CD8-positive, alpha-beta memory T cell (primary cell): ENCODE results near the gene C10orf95. TPM values are rescaled to one million over a fixed set of nuclear protein-coding genes. Genes with fewer than 3 reads are reported as not detected.

ENCODE experiments used
- CTCF ChIA-PET: fragments of 350-600 bp; sonication (Branson Sonifier 250); formaldehyde crosslinking; loops from one replicate; lab custom pipeline; 2021; ENCODE audit warnings: antibody characterized with exemption; lab: Charles Lee
- POLR2A ChIA-PET: fragments of 350-600 bp; sonication (Branson Sonifier 250); formaldehyde crosslinking; loops from one replicate; lab custom pipeline; 2021; ENCODE audit warnings: antibody characterized with exemption; lab: Charles Lee
- DNase-seq, 5 donors: peaks; one replicate each; pipeline versions ENCODE4 v3.0.0 to v3.0.0-alpha.2; 2020 to 2022; ENCODE audit warnings: mixed read lengths in 1 of 5
- H3K27ac ChIP-seq: one replicate; pipeline ENCODE4 v1.7.0; 2013; ENCODE audit warnings: low read depth, mild to moderate bottlenecking, low read length, moderate library complexity
- H3K27me3 ChIP-seq: 2 replicates; pipeline ENCODE4 v1.7.0; 2013; ENCODE audit warnings: low read length, mild to moderate bottlenecking; ENCODE audit not compliant: insufficient read depth, poor library complexity, severe bottlenecking
- H3K36me3 ChIP-seq: 2 replicates; pipeline ENCODE4 v1.7.0; 2013; ENCODE audit warnings: mild to moderate bottlenecking, low read length, moderate library complexity; ENCODE audit not compliant: insufficient read depth
- H3K4me1 ChIP-seq: 2 replicates; pipeline ENCODE4 v1.7.0; 2013; ENCODE audit warnings: mild to moderate bottlenecking, low read length, moderate library complexity; ENCODE audit not compliant: insufficient read depth
- H3K4me3 ChIP-seq: 2 replicates; pipeline ENCODE4 v1.7.0; 2013; ENCODE audit warnings: mild to moderate bottlenecking, low read length
- H3K9me3 ChIP-seq: 2 replicates; pipeline ENCODE4 v1.7.0; 2013; ENCODE audit warnings: mild to moderate bottlenecking, low read length
- H3K27ac Mint-ChIP-seq, 8 donors: one replicate each; pipeline ENCODE4 v1.8.0; 2020 to 2021; ENCODE audit warnings: mixed read lengths in 8 of 8, mild to moderate bottlenecking in 6 of 8, inconsistent platforms in 3 of 8, moderate library complexity in 3 of 8
- H3K27me3 Mint-ChIP-seq, 2 donors: one replicate each; pipeline ENCODE4 v1.8.0; 2020 to 2021; ENCODE audit warnings: mixed read lengths in 2 of 2, mild to moderate bottlenecking in 1 of 2, moderate library complexity in 1 of 2
- H3K36me3 Mint-ChIP-seq, 3 donors: one replicate each; pipeline ENCODE4 v1.8.0; 2020 to 2021; ENCODE audit warnings: mixed read lengths in 3 of 3, inconsistent platforms in 1 of 3, mild to moderate bottlenecking in 1 of 3
- H3K4me1 Mint-ChIP-seq, 3 donors: one replicate each; pipeline ENCODE4 v1.8.0; 2020 to 2021; ENCODE audit warnings: mixed read lengths in 3 of 3, inconsistent platforms in 1 of 3, mild to moderate bottlenecking in 1 of 3
- H3K4me3 Mint-ChIP-seq, 7 donors: one replicate each; pipeline ENCODE4 v1.8.0; 2020 to 2021; ENCODE audit warnings: mixed read lengths in 7 of 7, mild to moderate bottlenecking in 6 of 7, moderate library complexity in 4 of 7, inconsistent platforms in 2 of 7
- H3K9me3 Mint-ChIP-seq, 5 donors: one replicate each; pipeline ENCODE4 v1.8.0; 2020 to 2022; ENCODE audit warnings: mixed read lengths in 5 of 5, mild to moderate bottlenecking in 3 of 5, moderate library complexity in 2 of 5, inconsistent platforms in 1 of 5
- polyA plus RNA-seq: library from polyadenylated mRNA; unstranded; fragments of 300-500 nt; fragmentation: Illumina TruSeq; gene quantifications from one replicate; pipeline ENCODE4 v1.2.3, GENCODE V29; 2021
- total RNA-seq, 2 experiments: library from RNA; stranded (reverse); gene quantifications; one replicate each; pipeline ENCODE4 v1.2.3, GENCODE V29; 2021

The C10orf95 gene
- total and polyA plus RNA-seq, 3 experiments from 2014 or later, result 0.57 to 0.70 (median 0.62) TPM

- POLR2A ChIA-PET, result interaction anchor here (0.6 to 1.4 kb wide), 6 partner anchors 13 to 319 kb away, joined by 3 to 6 read pairs (median 3); partner anchors contain the start of genes ACTR1A, C10orf95 and FBXL15
- Histone ChIP-seq H3K4me3 (no peak overlapping the region), H3K27ac (no peak overlapping the region), H3K9me3 (no peaks in the 10 kb centered on the region), H3K27me3 (no peaks in the 10 kb centered on the region), H3K4me1 (peaks cover 13% of the 10 kb centered on the region), H3K36me3 (no peaks in the 10 kb centered on the region)
- Mint-ChIP-seq H3K27me3 (no peaks in the 10 kb centered on the region), H3K36me3 (peaks cover 0 to 6% (median 2%) of the 10 kb centered on the region in 3 donors), H3K4me1 (peaks cover 13 to 18% (median 13%) of the 10 kb centered on the region in 3 donors), H3K4me3 (peak overlapping the region in 5 of 7 donors; percentile 5 to 73 (median 38)), H3K9me3 (no peaks in the 10 kb centered on the region), H3K27ac (peak overlapping the region; percentile 60 to 85 (median 66))
- CTCF ChIA-PET, result interaction anchor here (1.0 to 2.8 kb wide), 7 partner anchors 11 to 244 kb away, joined by 3 to 8 read pairs (median 3); partner anchors contain the start of gene C10orf95
- DNase-seq, result peak in 2 of 5 donors; percentile 43 to 57
Measured at GRCh38 chr10:102473445-102474331, 22.3 kb upstream of the C10orf95 start.

- Mint-ChIP-seq H3K27me3 (no peaks in the 10 kb centered on the region), H3K36me3 (peaks cover 0 to 10% (median 4%) of the 10 kb centered on the region in 3 donors), H3K4me1 (peaks cover 12 to 18% (median 13%) of the 10 kb centered on the region in 3 donors), H3K4me3 (no peak overlapping the region), H3K9me3 (no peaks in the 10 kb centered on the region), H3K27ac (no peak overlapping the region)
- no peaks in the 10 kb centered on the region for H3K9me3 ChIP-seq
- ChIA-PET POLR2A (no interaction called here), CTCF (interaction anchor here (1.1 to 2.8 kb wide), 3 partner anchors 71 to 80 kb away, joined by 3 to 12 read pairs (median 8); no protein-coding TSS in a partner anchor)
- H3K4me3 ChIP-seq, result no peak overlapping the region
- no peaks in the 10 kb centered on the region for H3K27me3 ChIP-seq
- peaks cover 12% of the 10 kb centered on the region for H3K4me1 ChIP-seq
- H3K36me3 ChIP-seq, result no peaks in the 10 kb centered on the region
- DNase-seq, result no peak
- no peak overlapping the region for H3K27ac ChIP-seq
Measured at GRCh38 chr10:102470579-102471546, 19.5 kb upstream of the C10orf95 start.

- Mint-ChIP-seq H3K4me3 (no peak overlapping the region), H3K4me1 (peaks cover 8 to 14% (median 9%) of the 10 kb centered on the region in 3 donors), H3K27me3 (no peaks in the 10 kb centered on the region), H3K27ac (peak overlapping the region in 1 of 8 donors; percentile 29), H3K36me3 (peaks cover 0 to 10% (median 4%) of the 10 kb centered on the region in 3 donors), H3K9me3 (no peaks in the 10 kb centered on the region)
- Histone ChIP-seq H3K4me1 (peaks cover 12% of the 10 kb centered on the region), H3K27me3 (no peaks in the 10 kb centered on the region), H3K36me3 (no peaks in the 10 kb centered on the region), H3K9me3 (no peaks in the 10 kb centered on the region), H3K27ac (no peak overlapping the region), H3K4me3 (no peak overlapping the region)
- POLR2A ChIA-PET, result no interaction called here
- CTCF ChIA-PET, result interaction anchor here (1.8 to 2.0 kb wide), 2 partner anchors 10 to 69 kb away, joined by 6 to 7 read pairs; no protein-coding TSS in a partner anchor
- no peak for DNase-seq
Measured at GRCh38 chr10:102468683-102469082, 17.3 kb upstream of the C10orf95 start.

GRCh38 chr10:102467971-102468438 is 16.7 kb upstream of the C10orf95 start:
- Mint-ChIP-seq H3K36me3 (peaks cover 0 to 10% (median 5%) of the 10 kb centered on the region in 3 donors), H3K9me3 (no peaks in the 10 kb centered on the region), H3K27ac (no peak overlapping the region), H3K27me3 (no peaks in the 10 kb centered on the region), H3K4me1 (peaks cover under 1 to 9% (median 3%) of the 10 kb centered on the region in 3 donors), H3K4me3 (no peak overlapping the region)
- Histone ChIP-seq H3K27me3 (no peaks in the 10 kb centered on the region), H3K4me3 (no peak overlapping the region), H3K4me1 (peaks cover 5% of the 10 kb centered on the region), H3K36me3 (no peaks in the 10 kb centered on the region), H3K27ac (no peak overlapping the region), H3K9me3 (no peaks in the 10 kb centered on the region)
- ChIA-PET CTCF (interaction anchor here (1.8 to 2.0 kb wide), 2 partner anchors 11 to 68 kb away, joined by 6 to 7 read pairs; no protein-coding TSS in a partner anchor), POLR2A (no interaction called here)
- no peak for DNase-seq

GRCh38 chr10:102467318-102467717 is 16.0 kb upstream of the C10orf95 start:
- no peaks in the 10 kb centered on the region for H3K9me3 Mint-ChIP-seq
- no peaks in the 10 kb centered on the region for H3K9me3 ChIP-seq
- H3K36me3 ChIP-seq, result no peaks in the 10 kb centered on the region
- peak overlapping the region in 1 of 8 donors; percentile 47 for H3K27ac Mint-ChIP-seq
- H3K4me1 ChIP-seq, result peaks cover under 1% of the 10 kb centered on the region
- ChIA-PET CTCF (interaction anchor here (1.8 kb wide), 1 partner anchor 11 kb away, joined by 6 read pairs; no protein-coding TSS in a partner anchor), POLR2A (interaction anchor here (0.6 kb wide), 1 partner anchor 46 kb away, joined by 3 read pairs; no protein-coding TSS in a partner anchor)
- no peak overlapping the region for H3K27ac ChIP-seq
- no peak for DNase-seq
- H3K4me3 Mint-ChIP-seq, result no peak overlapping the region
- no peak overlapping the region for H3K4me3 ChIP-seq
- H3K27me3 ChIP-seq, result no peaks in the 10 kb centered on the region
- peaks cover 0 to 1% of the 10 kb centered on the region in 2 donors for H3K27me3 Mint-ChIP-seq
- peaks cover 6 to 10% (median 8%) of the 10 kb centered on the region in 3 donors for H3K4me1 Mint-ChIP-seq
- peaks cover 0 to 10% (median 5%) of the 10 kb centered on the region in 3 donors for H3K36me3 Mint-ChIP-seq

GRCh38 chr10:102465466-102465865 is 14.1 kb upstream of the C10orf95 start:
- Mint-ChIP-seq H3K9me3 (no peaks in the 10 kb centered on the region), H3K4me1 (peaks cover 22 to 28% (median 22%) of the 10 kb centered on the region in 3 donors), H3K36me3 (peaks cover 0 to 9% (median 5%) of the 10 kb centered on the region in 3 donors), H3K27me3 (peaks cover 0 to 1% of the 10 kb centered on the region in 2 donors), H3K4me3 (no peak overlapping the region), H3K27ac (no peak overlapping the region)
- CTCF ChIA-PET, result no interaction called here
- Histone ChIP-seq H3K4me1 (peaks cover 15% of the 10 kb centered on the region), H3K27ac (no peak overlapping the region), H3K4me3 (no peak overlapping the region), H3K27me3 (no peaks in the 10 kb centered on the region), H3K9me3 (no peaks in the 10 kb centered on the region), H3K36me3 (no peaks in the 10 kb centered on the region)
- POLR2A ChIA-PET, result interaction anchor here (0.6 kb wide), 1 partner anchor 62 kb away, joined by 7 read pairs; no protein-coding TSS in a partner anchor
- DNase-seq, result no peak

GRCh38 chr10:102463983-102464382 is 12.6 kb upstream of the C10orf95 start:
- H3K27ac Mint-ChIP-seq, result no peak overlapping the region
- Histone ChIP-seq H3K4me3 (no peak overlapping the region), H3K27ac (no peak overlapping the region), H3K4me1 (peaks cover 15% of the 10 kb centered on the region), H3K9me3 (no peaks in the 10 kb centered on the region), H3K27me3 (no peaks in the 10 kb centered on the region), H3K36me3 (no peaks in the 10 kb centered on the region)
- H3K27me3 Mint-ChIP-seq, result peaks cover 0 to 4% of the 10 kb centered on the region in 2 donors
- no peak overlapping the region for H3K4me3 Mint-ChIP-seq
- DNase-seq, result no peak
- ChIA-PET CTCF (interaction anchor here (1.1 to 1.6 kb wide), 2 partner anchors 65 to 234 kb away, joined by 4 to 6 read pairs; no protein-coding TSS in a partner anchor), POLR2A (interaction anchor here (0.7 to 4.3 kb wide), 2 partner anchors 10 to 13 kb away, joined by 6 to 54 read pairs; partner anchors contain the start of gene C10orf95)
- H3K9me3 Mint-ChIP-seq, result no peaks in the 10 kb centered on the region
- H3K4me1 Mint-ChIP-seq, result peaks cover 21 to 29% (median 22%) of the 10 kb centered on the region in 3 donors
- peaks cover 0 to 5% (median 5%) of the 10 kb centered on the region in 3 donors for H3K36me3 Mint-ChIP-seq
